NCI-H1930 (cell line): ENCODE data around the gene MYCT1.
"Not testable (repeated sequence)": the region's sequence is repeated elsewhere in the genome, so short reads cannot be mapped to it uniquely, and the experiment has no call there.

Experiments
- DNase-seq, 2 experiments: peaks; one replicate each; lab custom pipeline; 2025; lab: John Stamatoyannopoulos, UW

Gene MYCT1

GRCh38 chr6:152697634-152698033 lies at the start of gene MYCT1:
TSS of gene MYCT1 (plus strand) at chr6:152697897. CDS start at chr6:152697903, 6 bp downstream.
- no peak for DNase-seq

- no peak for DNase-seq
These were observed 49.6 kb upstream of the MYCT1 start for GRCh38 chr6:152648105-152648504.

GRCh38 chr6:152651986-152652385 lies 45.7 kb upstream of the MYCT1 start:
- DNase-seq = no peak

GRCh38 chr6:152661776-152662175 lies 35.9 kb upstream of the MYCT1 start:
- no peak for DNase-seq

- DNase-seq = peak in 1 of 2 experiments; percentile 1
These were observed 27.8 kb upstream of the MYCT1 start for GRCh38 chr6:152669895-152670294.

- DNase-seq = no peak
These were observed 26.5 kb upstream of the MYCT1 start for GRCh38 chr6:152671171-152671570.

- no peak for DNase-seq
These were observed 24.5 kb upstream of the MYCT1 start for GRCh38 chr6:152673236-152673635.

GRCh38 chr6:152680151-152680550 lies 17.5 kb upstream of the MYCT1 start:
- DNase-seq = no peak

GRCh38 chr6:152680879-152681517 lies 16.7 kb upstream of the MYCT1 start:
- DNase-seq = no peak

- DNase-seq = no peak
These were observed 15.6 kb upstream of the MYCT1 start for GRCh38 chr6:152682141-152682540.

GRCh38 chr6:152682935-152683334 lies 14.8 kb upstream of the MYCT1 start:
- DNase-seq = not testable (repeated sequence)

- DNase-seq = no peak
These were observed 11.9 kb upstream of the MYCT1 start for GRCh38 chr6:152685819-152686218.

- DNase-seq = no peak
These were observed 2.2 kb upstream of the MYCT1 start for GRCh38 chr6:152695372-152696045.

- DNase-seq = no peak
These were observed 1.2 kb upstream of the MYCT1 start for GRCh38 chr6:152696522-152696921.

GRCh38 chr6:152698692-152699091 lies 995 bp downstream of the MYCT1 start:
- DNase-seq = no peak

GRCh38 chr6:152700427-152700826 lies 2.7 kb downstream of the MYCT1 start:
- DNase-seq = no peak

GRCh38 chr6:152701081-152701862 lies 3.6 kb downstream of the MYCT1 start:
- no peak for DNase-seq

- DNase-seq = no peak
These were observed 4.2 kb downstream of the MYCT1 start for GRCh38 chr6:152701863-152702401.

GRCh38 chr6:152703750-152704149 lies 6.1 kb downstream of the MYCT1 start:
- DNase-seq = not testable (repeated sequence)

- DNase-seq = no peak
These were observed 7.6 kb downstream of the MYCT1 start for GRCh38 chr6:152705327-152705726.

- no peak for DNase-seq
These were observed 18.6 kb downstream of the MYCT1 start for GRCh38 chr6:152716322-152716721.

- DNase-seq = no peak
These were observed 23.3 kb downstream of the MYCT1 start for GRCh38 chr6:152720974-152721373.

- no peak for DNase-seq
These were observed 24.3 kb downstream of the MYCT1 start for GRCh38 chr6:152721956-152722355.
